HEK293 (cell line): Measurements from ENCODE around the gene DCHS1.

Experiments
- CTCF ChIA-PET: fragments of 350-600 bp; formaldehyde crosslinking; extraction: SDS; loops from one replicate; lab custom pipeline; 2021; ENCODE audit warnings: antibody characterized with exemption; lab: Yijun Ruan, JAX
- POLR2A ChIA-PET: fragments of 300-600 bp; formaldehyde crosslinking; extraction: SDS; loops from one replicate; lab custom pipeline; 2020; ENCODE audit warnings: antibody characterized with exemption, inconsistent platforms; lab: Yijun Ruan, JAX
- H3K27ac ChIP-seq: fragments of 200-500 bp; sonication (Bioruptor generic); 2 replicates; pipeline ENCODE4 v1.5.1; 2014; ENCODE audit warnings: low read depth, low read length, control low read depth, inconsistent platforms; ENCODE audit errors: extremely low read depth
- H3K36me3 ChIP-seq, 2 experiments: fragments of 200-500 bp in 1 of 2; sonication (Bioruptor generic) in 1 of 2; 1 replicate in 1 of 2; 2 replicates in 1 of 2; pipeline ENCODE4 v1.5.1; 2014 to 2017; ENCODE audit warnings: inconsistent platforms in 2 of 2, low read length in 2 of 2; ENCODE audit not compliant: control insufficient read depth in 2 of 2, insufficient read depth in 1 of 2
- H3K4me1 ChIP-seq: fragments of 200-500 bp; sonication (Bioruptor generic); 2 replicates; pipeline ENCODE4 v1.5.1; 2014; ENCODE audit warnings: mild to moderate bottlenecking, low read length, inconsistent platforms; ENCODE audit not compliant: control insufficient read depth, insufficient read depth
- H3K4me3 ChIP-seq: 2 replicates; pipeline ENCODE4 v1.5.1; 2011; ENCODE audit warnings: low read depth, mild to moderate bottlenecking, control low read depth, low read length, moderate library complexity
- H3K9me3 ChIP-seq: fragments of 200-500 bp; sonication (Bioruptor generic); 2 replicates; pipeline ENCODE4 v1.5.1; 2014; ENCODE audit warnings: low read depth, low read length, inconsistent platforms; ENCODE audit not compliant: control insufficient read depth, insufficient read depth
- ATF2 ChIP-seq: fragments of 450-650 bp; formaldehyde crosslinking; IDR thresholded peaks from 2 replicates; pipeline ENCODE4 v1.5.1; 2016; ENCODE audit warnings: missing biosample characterization, missing genetic modification characterization, low read depth
- HOXA7 ChIP-seq: sonication (generic); formaldehyde crosslinking; IDR thresholded peaks from 2 replicates; pipeline ENCODE4 v1.8.1; 2022; ENCODE audit warnings: missing genetic modification reagents, borderline replicate concordance
- KLF10 ChIP-seq: fragments of 450-650 bp; IDR thresholded peaks from 2 replicates; pipeline ENCODE4 v1.5.1; 2018; ENCODE audit warnings: missing biosample characterization, mild to moderate bottlenecking, missing genetic modification characterization
- KLF7 ChIP-seq: fragments of 450-650 bp; formaldehyde crosslinking; IDR thresholded peaks from 2 replicates; pipeline ENCODE4 v1.5.1; 2016; ENCODE audit warnings: missing biosample characterization, missing genetic modification characterization, borderline replicate concordance
- OVOL3 ChIP-seq: fragments of 450-650 bp; formaldehyde crosslinking; IDR thresholded peaks from 2 replicates; pipeline ENCODE4 v1.5.1; 2016; ENCODE audit warnings: missing biosample characterization, missing genetic modification characterization
- PRDM2 ChIP-seq: fragments of 450-650 bp; formaldehyde crosslinking; IDR thresholded peaks from 2 replicates; pipeline ENCODE4 v1.5.1; 2016; ENCODE audit warnings: missing biosample characterization, missing genetic modification characterization, borderline replicate concordance
- REPIN1 ChIP-seq: fragments of 450-650 bp; formaldehyde crosslinking; IDR thresholded peaks from 2 replicates; pipeline ENCODE4 v1.5.1; 2017; ENCODE audit warnings: missing biosample characterization, missing genetic modification characterization, low read depth
- SCRT2 ChIP-seq: fragments of 450-650 bp; formaldehyde crosslinking; IDR thresholded peaks from 2 replicates; pipeline ENCODE4 v1.5.1; 2016; ENCODE audit warnings: missing biosample characterization, missing genetic modification characterization
- SP7 ChIP-seq: fragments of 450-650 bp; formaldehyde crosslinking; IDR thresholded peaks from 2 replicates; pipeline ENCODE4 v1.5.1; 2016; ENCODE audit warnings: missing biosample characterization, missing genetic modification characterization
- TRIM28 ChIP-seq: IDR thresholded peaks from 2 replicates; pipeline ENCODE4 v1.6.1; 2011; ENCODE audit warnings: low read length, control low read depth, borderline replicate concordance
- ZBTB8A ChIP-seq: fragments of 450-650 bp; formaldehyde crosslinking; IDR thresholded peaks from 2 replicates; pipeline ENCODE4 v1.5.1; 2016; ENCODE audit warnings: missing biosample characterization, missing genetic modification characterization
- ZFHX2 ChIP-seq: fragments of 450-650 bp; formaldehyde crosslinking; conservative IDR thresholded peaks from 2 replicates; pipeline ENCODE4 v1.5.1; 2016; ENCODE audit warnings: missing biosample characterization, missing genetic modification characterization
- ZIC2 ChIP-seq: fragments of 450-650 bp; formaldehyde crosslinking; IDR thresholded peaks from 2 replicates; pipeline ENCODE4 v1.5.1; 2016; ENCODE audit warnings: missing biosample characterization, missing genetic modification characterization
- ZNF449 ChIP-seq: fragments of 450-650 bp; formaldehyde crosslinking; IDR thresholded peaks from 2 replicates; pipeline ENCODE4 v1.5.1; 2017; ENCODE audit warnings: missing biosample characterization, mild to moderate bottlenecking, missing genetic modification characterization, moderate library complexity
- ZNF514 ChIP-seq: fragments of 450-650 bp; formaldehyde crosslinking; IDR thresholded peaks from 2 replicates; pipeline ENCODE4 v1.5.1; 2016; ENCODE audit warnings: missing biosample characterization, missing genetic modification characterization
- ZNF596 ChIP-seq: fragments of 450-650 bp; IDR thresholded peaks from 2 replicates; pipeline ENCODE4 v1.5.0; 2018; ENCODE audit warnings: missing biosample characterization, mild to moderate bottlenecking, missing genetic modification characterization, moderate library complexity
- ZNF600 ChIP-seq: fragments of 450-650 bp; formaldehyde crosslinking; IDR thresholded peaks from 2 replicates; pipeline ENCODE4 v1.5.1; 2016; ENCODE audit warnings: missing biosample characterization, missing genetic modification characterization
- ZNF623 ChIP-seq: fragments of 450-650 bp; formaldehyde crosslinking; IDR thresholded peaks from 2 replicates; pipeline ENCODE4 v1.5.1; 2016; ENCODE audit warnings: missing biosample characterization, missing genetic modification characterization
- ZNF624 ChIP-seq: fragments of 450-650 bp; formaldehyde crosslinking; IDR thresholded peaks from 2 replicates; pipeline ENCODE4 v1.5.1; 2017; ENCODE audit warnings: missing biosample characterization, missing genetic modification characterization
- ZNF658 ChIP-seq: fragments of 450-650 bp; formaldehyde crosslinking; IDR thresholded peaks from 2 replicates; pipeline ENCODE4; 2016; ENCODE audit warnings: missing biosample characterization, missing genetic modification characterization
- ZNF670 ChIP-seq: fragments of 450-650 bp; formaldehyde crosslinking; IDR thresholded peaks from 2 replicates; pipeline ENCODE4 v1.5.1; 2016; ENCODE audit warnings: missing biosample characterization, missing genetic modification characterization, low read depth
- ZNF776 ChIP-seq: fragments of 450-650 bp; formaldehyde crosslinking; IDR thresholded peaks from 2 replicates; pipeline ENCODE4 v1.5.0; 2017; ENCODE audit warnings: missing biosample characterization, missing genetic modification characterization, borderline replicate concordance
- ZNF792 ChIP-seq: fragments of 450-650 bp; formaldehyde crosslinking; IDR thresholded peaks from 2 replicates; pipeline ENCODE4 v1.5.1; 2016; ENCODE audit warnings: missing biosample characterization, missing genetic modification characterization

The DCHS1 gene

GRCh38 chr11:6634534-6634933 lies 21.1 kb downstream of the DCHS1 start:
- POLR2A ChIA-PET, result no interaction called here
- no peak overlapping the region for H3K27ac ChIP-seq
- H3K9me3 ChIP-seq, result no peaks in the 10 kb centered on the region
- H3K36me3 ChIP-seq, result peaks cover 0 to 23% of the 10 kb centered on the region in 2 experiments; a peak in 1 of 3 replicates
- TF ChIP-seq HOXA7 (CRISPR knock-in tag), result no peak
- TF ChIP-seq ZNF670 (tag by site-specific recombination), result no peak
- TF ChIP-seq ZNF792 (tag by site-specific recombination), result no peak
- no peak for TF ChIP-seq ZIC2 (tag by site-specific recombination)
- TF ChIP-seq ZNF449 (tag by site-specific recombination), result no peak
- no peak for TF ChIP-seq ZNF514 (tag by site-specific recombination)
- TF ChIP-seq PRDM2 (tag by site-specific recombination), result no peak
- TF ChIP-seq ZNF776 (tag by site-specific recombination), result no peak
- no peak for TF ChIP-seq KLF10 (tag by site-specific recombination)
- TF ChIP-seq ZNF600, result no peak
- TF ChIP-seq ZBTB8A (tag by site-specific recombination), result no peak
- no peak overlapping the region for H3K4me3 ChIP-seq
- CTCF ChIA-PET, result no interaction called here
- H3K4me1 ChIP-seq, result no peaks in the 10 kb centered on the region

GRCh38 chr11:6633422-6634408 lies 21.9 kb downstream of the DCHS1 start:
- TF ChIP-seq ZNF658 (tag by site-specific recombination), result no peak
- TF ChIP-seq SP7, result no peak
- TF ChIP-seq ZNF623, result no peak
- no peak for TF ChIP-seq KLF7 (tag by site-specific recombination)
- TF ChIP-seq ZNF596 (tag by site-specific recombination), result no peak
- no peak for TF ChIP-seq TRIM28
- no peak for TF ChIP-seq ZNF624 (tag by site-specific recombination)
- no peak for TF ChIP-seq OVOL3 (tag by site-specific recombination)
- TF ChIP-seq REPIN1 (tag by site-specific recombination), result no peak
- no peak for TF ChIP-seq ZFHX2
- no peak for TF ChIP-seq SCRT2 (tag by site-specific recombination)
- TF ChIP-seq ATF2, result no peak
- Histone ChIP-seq H3K4me3 (no peak overlapping the region), H3K27ac (no peak overlapping the region), H3K4me1 (no peaks in the 10 kb centered on the region), H3K9me3 (no peaks in the 10 kb centered on the region), H3K36me3 (peaks cover 0 to 28% of the 10 kb centered on the region in 2 experiments; a peak in 1 of 3 replicates)
- ChIA-PET CTCF (no interaction called here), POLR2A (no interaction called here)
